Measurements from ENCODE around the gene PKIB. TPM values are rescaled to one million over a fixed set of nuclear protein-coding genes. Genes with fewer than 3 reads are reported as not detected.

Gene PKIB
- polyA plus RNA-seq, 1 donor (not counting 4 experiments of a cell fraction or from before 2014, with no cell fraction given), result 8.7 TPM

- H3K4me3 ChIP-seq (ENCODE audit: control insufficient read depth in 2 of 3, extremely low read depth in 1 of 3, insufficient read depth in 2 of 3, low read depth in 1 of 3, low read length in 3 of 3), result no peak overlapping the region
- no peak for FAIRE-seq
- no peak overlapping the region for H2AFZ ChIP-seq (ENCODE audit: control insufficient read depth, low read length)
- dilution Hi-C loops (cut with MboI; ENCODE audit: extremely low pct_ligation_motif_present, low sequenced_read_pairs), result no loop called here
- no peaks in the 10 kb centered on the region for H3K36me3 ChIP-seq (ENCODE audit: control insufficient read depth in 2 of 2, extremely low read depth in 1 of 2, insufficient read depth in 2 of 2, low read length in 2 of 2)
- H3K9me3 ChIP-seq (ENCODE audit: control insufficient read depth, low read depth, low read length), result no peaks in the 10 kb centered on the region
- H4K20me1 ChIP-seq (ENCODE audit: control insufficient read depth, extremely low read depth, insufficient read depth, low read length), result no peaks in the 10 kb centered on the region
- H3K9ac ChIP-seq (ENCODE audit: control insufficient read depth, extremely low read depth, insufficient read depth, low read length), result no peak overlapping the region
- peak overlapping the region; percentile 73 for H3K27ac ChIP-seq (ENCODE audit: control insufficient read depth, insufficient read depth, low read length)
- H3K4me1 ChIP-seq (ENCODE audit: control insufficient read depth, extremely low read depth, insufficient read depth, low read length), result peaks cover 23% of the 10 kb centered on the region
- no peaks in the 10 kb centered on the region for H3K27me3 ChIP-seq (ENCODE audit: control insufficient read depth, extremely low read depth, insufficient read depth, low read length)
- H3K4me2 ChIP-seq (ENCODE audit: control insufficient read depth, extremely low read depth, insufficient read depth, low read depth, low read length), result no peak overlapping the region
- no peak for DNase-seq (ENCODE audit: low read depth, low spot score)
- TF ChIP-seq EZH2 (IDR thresholded peaks at IDR 0.05; ENCODE audit: low read length), result no peak
- no peak for TF ChIP-seq CTCF (optimal IDR thresholded peaks at IDR 0.05 in 1 of 3, IDR thresholded peaks at IDR 0.05 in 1 of 3, conservative IDR thresholded peaks at IDR 0.05 in 1 of 3; ENCODE audit: extremely low read depth in 1 of 3, insufficient read depth in 2 of 3, low read length in 3 of 3)
- H3K79me2 ChIP-seq (ENCODE audit: control insufficient read depth, insufficient read depth, low read length), result no peaks in the 10 kb centered on the region
- no peaks in the 10 kb centered on the region for H3K9me1 ChIP-seq (ENCODE audit: control insufficient read depth, extremely low read depth, insufficient read depth, low read length)
These were observed 85.0 kb downstream of the PKIB start for GRCh38 chr6:122695188-122695587.

DNA sequence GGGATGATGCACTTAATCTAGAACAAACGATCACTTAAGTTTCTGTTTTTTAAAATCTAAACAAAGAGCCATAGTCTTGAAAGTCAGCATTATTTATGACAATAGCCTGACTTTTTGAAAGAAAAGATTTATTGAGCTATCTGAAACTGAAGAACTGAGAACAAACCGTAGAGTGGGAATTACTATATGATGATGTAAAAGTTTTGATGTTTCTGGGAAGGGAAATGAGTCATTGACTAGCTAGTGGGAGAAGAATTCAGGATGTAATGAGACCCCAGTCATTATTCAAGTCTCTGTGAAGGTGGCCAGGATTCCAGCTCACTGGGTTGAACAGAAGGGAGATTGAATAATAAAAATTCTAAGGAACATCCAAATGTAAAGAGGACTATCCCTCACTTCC lies 85.9 kb downstream of the PKIB start:
- Histone ChIP-seq H3K4me1 (ENCODE audit: control insufficient read depth, extremely low read depth, insufficient read depth, low read length) (peaks cover 23% of the 10 kb centered on the region), H2AFZ (ENCODE audit: control insufficient read depth, low read length) (no peak overlapping the region), H3K27me3 (ENCODE audit: control insufficient read depth, extremely low read depth, insufficient read depth, low read length) (no peaks in the 10 kb centered on the region), H3K36me3 (ENCODE audit: control insufficient read depth in 2 of 2, extremely low read depth in 1 of 2, insufficient read depth in 2 of 2, low read length in 2 of 2) (no peaks in the 10 kb centered on the region), H3K9me1 (ENCODE audit: control insufficient read depth, extremely low read depth, insufficient read depth, low read length) (no peaks in the 10 kb centered on the region), H3K9me3 (ENCODE audit: control insufficient read depth, low read depth, low read length) (no peaks in the 10 kb centered on the region), H3K4me3 (ENCODE audit: control insufficient read depth in 2 of 3, extremely low read depth in 1 of 3, insufficient read depth in 2 of 3, low read depth in 1 of 3, low read length in 3 of 3) (peak overlapping the region in 1 of 3 experiments; percentile 27), H3K27ac (ENCODE audit: control insufficient read depth, insufficient read depth, low read length) (peak overlapping the region; percentile 73), H3K79me2 (ENCODE audit: control insufficient read depth, insufficient read depth, low read length) (no peaks in the 10 kb centered on the region), H4K20me1 (ENCODE audit: control insufficient read depth, extremely low read depth, insufficient read depth, low read length) (no peaks in the 10 kb centered on the region), H3K9ac (ENCODE audit: control insufficient read depth, extremely low read depth, insufficient read depth, low read length) (no peak overlapping the region), H3K4me2 (ENCODE audit: control insufficient read depth, extremely low read depth, insufficient read depth, low read depth, low read length) (peak overlapping the region; percentile 69)
- dilution Hi-C loops (cut with MboI; ENCODE audit: extremely low pct_ligation_motif_present, low sequenced_read_pairs), result no loop called here
- FAIRE-seq, result peak; percentile 62
- TF ChIP-seq CTCF (optimal IDR thresholded peaks at IDR 0.05 in 1 of 3, IDR thresholded peaks at IDR 0.05 in 1 of 3, conservative IDR thresholded peaks at IDR 0.05 in 1 of 3; ENCODE audit: extremely low read depth in 1 of 3, insufficient read depth in 2 of 3, low read length in 3 of 3) (no peak), EZH2 (IDR thresholded peaks at IDR 0.05; ENCODE audit: low read length) (no peak)
- peak; percentile 28 for DNase-seq (ENCODE audit: low read depth, low spot score)
